ENCODE results near the gene MZF1.

- TF ChIP-seq RAD21 (IDR thresholded peaks at IDR 0.05; ENCODE audit: low read depth), result no peak
- TF ChIP-seq MAX (IDR thresholded peaks at IDR 0.05), result peak; percentile 68; the same call in 1 of the 2 replicates
These were observed 2.3 kb upstream of the MZF1 start for GRCh38 chr19:58575183-58576041.

Data from Ishikawa (cell line).